ENCODE measurements around the gene APOA4. TPM values are rescaled to one million over a fixed set of nuclear protein-coding genes. Genes with fewer than 3 reads are reported as not detected.

The APOA4 gene
- total and polyA plus RNA-seq, 2 of the 13 experiments (the other 11 are each of a cell fraction or from before 2014, with no cell fraction given), result 3.8 to 7.2 TPM

GRCh38 chr11:116837231-116838091 is 14.4 kb upstream of the APOA4 start, which contains the start of gene APOA1 (continued):
- TF ChIP-seq ZNF574 (CRISPR knock-in tag; IDR thresholded peaks at IDR 0.05) (peak; percentile 80), GLI4 (CRISPR knock-in tag; IDR thresholded peaks at IDR 0.05; ENCODE audit: borderline replicate concordance) (peak; percentile 68; the same call in 1 of the 2 replicates), MTERF4 (CRISPR knock-in tag; IDR thresholded peaks at IDR 0.05) (peak; percentile 96), ASH2L (IDR thresholded peaks at IDR 0.05; ENCODE audit: insufficient read length, low read depth, low read length) (peak; percentile 61), HIC2 (CRISPR knock-in tag; IDR thresholded peaks at IDR 0.05; ENCODE audit: low read depth) (peak; percentile 87), CBX2 (IDR thresholded peaks at IDR 0.05; ENCODE audit: low read depth, low read length) (no peak), CBX2 (CRISPR knock-in tag; IDR thresholded peaks at IDR 0.05; ENCODE audit: low read depth) (no peak), ZNF468 (CRISPR knock-in tag; IDR thresholded peaks at IDR 0.05) (no peak), RBAK (CRISPR knock-in tag; IDR thresholded peaks at IDR 0.05) (no peak), HBP1 (CRISPR knock-in tag; IDR thresholded peaks at IDR 0.05; ENCODE audit: low read depth) (peak; percentile 68; the same call in 1 of the 2 replicates)

All from HepG2 (cell line).